ENCODE results near the gene WFS1. TPM values are rescaled to one million over a fixed set of nuclear protein-coding genes. Genes with fewer than 3 reads are reported as not detected.

The WFS1 gene
- total and polyA plus RNA-seq, 2 donors (not counting 1 experiment from before 2014, with no cell fraction given): 25.7 to 37.5 TPM

- DNase-seq (ENCODE audit: low read depth in 2 of 2): no peak
- Histone ChIP-seq H3K27ac (ENCODE audit: insufficient read depth, low read length) (no peak overlapping the region), H3K79me2 (ENCODE audit: control insufficient read depth, insufficient read depth, low read length) (no peaks in the 10 kb centered on the region), H3K9ac (ENCODE audit: insufficient read depth, low read length) (no peak overlapping the region), H2AFZ (ENCODE audit: low read length) (no peak overlapping the region), H3K4me2 (ENCODE audit: extremely low read depth, insufficient read depth, low read length) (no peak overlapping the region), H3K27me3 (ENCODE audit: control insufficient read depth, insufficient read depth, low read length) (peaks cover 10% of the 10 kb centered on the region), H3K4me3 (replicated peaks in 1 of 4; ENCODE audit: control extremely low read depth in 1 of 4, insufficient read depth in 1 of 4, low read depth in 3 of 4, low read length in 4 of 4) (no peak overlapping the region), H3K9me3 (ENCODE audit: control insufficient read depth, insufficient read depth, low read depth, low read length) (no peaks in the 10 kb centered on the region), H3K4me1 (ENCODE audit: control insufficient read depth, extremely low read depth, insufficient read depth, low read length) (no peaks in the 10 kb centered on the region), H4K20me1 (ENCODE audit: control insufficient read depth, extremely low read depth, insufficient read depth, low read length) (no peaks in the 10 kb centered on the region), H3K36me3 (ENCODE audit: control insufficient read depth, insufficient read depth, low read length) (no peaks in the 10 kb centered on the region)
- TF ChIP-seq CTCF (conservative IDR thresholded peaks at IDR 0.05 in 1 of 2, IDR thresholded peaks at IDR 0.05 in 1 of 2; ENCODE audit: low read depth in 1 of 2, low read length in 2 of 2) (no peak), EZH2 (IDR thresholded peaks at IDR 0.05; ENCODE audit: low read length, missing control alignments) (peak; percentile 49)
These were observed 40.1 kb downstream of the WFS1 start for GRCh38 chr4:6309777-6310176.

GRCh38 chr4:6313216-6313615 lies 43.6 kb downstream of the WFS1 start:
- Histone ChIP-seq H3K36me3 (ENCODE audit: control insufficient read depth, insufficient read depth, low read length) (no peaks in the 10 kb centered on the region), H3K9me3 (ENCODE audit: control insufficient read depth, insufficient read depth, low read depth, low read length) (no peaks in the 10 kb centered on the region), H3K4me3 (replicated peaks in 1 of 4; ENCODE audit: control extremely low read depth in 1 of 4, insufficient read depth in 1 of 4, low read depth in 3 of 4, low read length in 4 of 4) (no peak overlapping the region), H3K4me1 (ENCODE audit: control insufficient read depth, extremely low read depth, insufficient read depth, low read length) (no peaks in the 10 kb centered on the region), H2AFZ (ENCODE audit: low read length) (no peak overlapping the region), H3K4me2 (ENCODE audit: extremely low read depth, insufficient read depth, low read length) (no peak overlapping the region), H3K27ac (ENCODE audit: insufficient read depth, low read length) (no peak overlapping the region), H3K27me3 (ENCODE audit: control insufficient read depth, insufficient read depth, low read length) (peaks cover 6% of the 10 kb centered on the region), H3K9ac (ENCODE audit: insufficient read depth, low read length) (no peak overlapping the region), H4K20me1 (ENCODE audit: control insufficient read depth, extremely low read depth, insufficient read depth, low read length) (no peaks in the 10 kb centered on the region), H3K79me2 (ENCODE audit: control insufficient read depth, insufficient read depth, low read length) (no peaks in the 10 kb centered on the region)
- no peak for TF ChIP-seq EZH2 (IDR thresholded peaks at IDR 0.05; ENCODE audit: low read length, missing control alignments)
- TF ChIP-seq CTCF (conservative IDR thresholded peaks at IDR 0.05 in 1 of 2, IDR thresholded peaks at IDR 0.05 in 1 of 2; ENCODE audit: low read depth in 1 of 2, low read length in 2 of 2): no peak
- DNase-seq (ENCODE audit: low read depth in 2 of 2): no peak

GRCh38 chr4:6316461-6317003 lies 46.9 kb downstream of the WFS1 start:
- H2AFZ ChIP-seq (ENCODE audit: low read length): no peak overlapping the region
- no peak for TF ChIP-seq EZH2 (IDR thresholded peaks at IDR 0.05; ENCODE audit: low read length, missing control alignments)
- H3K4me1 ChIP-seq (ENCODE audit: control insufficient read depth, extremely low read depth, insufficient read depth, low read length): no peaks in the 10 kb centered on the region
- H3K4me2 ChIP-seq (ENCODE audit: extremely low read depth, insufficient read depth, low read length): no peak overlapping the region
- no peaks in the 10 kb centered on the region for H3K27me3 ChIP-seq (ENCODE audit: control insufficient read depth, insufficient read depth, low read length)
- no peak for DNase-seq (ENCODE audit: low read depth in 2 of 2)
- no peak overlapping the region for H3K4me3 ChIP-seq (replicated peaks in 1 of 4; ENCODE audit: control extremely low read depth in 1 of 4, insufficient read depth in 1 of 4, low read depth in 3 of 4, low read length in 4 of 4)
- no peaks in the 10 kb centered on the region for H3K36me3 ChIP-seq (ENCODE audit: control insufficient read depth, insufficient read depth, low read length)
- H3K27ac ChIP-seq (ENCODE audit: insufficient read depth, low read length): no peak overlapping the region
- no peaks in the 10 kb centered on the region for H4K20me1 ChIP-seq (ENCODE audit: control insufficient read depth, extremely low read depth, insufficient read depth, low read length)
- no peaks in the 10 kb centered on the region for H3K9me3 ChIP-seq (ENCODE audit: control insufficient read depth, insufficient read depth, low read depth, low read length)
- no peak overlapping the region for H3K9ac ChIP-seq (ENCODE audit: insufficient read depth, low read length)
- H3K79me2 ChIP-seq (ENCODE audit: control insufficient read depth, insufficient read depth, low read length): no peaks in the 10 kb centered on the region

Measured in fibroblast of lung (primary cell).